Common myeloid progenitor, CD34-positive (primary cell): ENCODE data around the gene SCD5.

ENCODE experiments used
- CTCF ChIA-PET: fragments of 350-600 bp; sonication (Branson Sonifier 250); formaldehyde crosslinking; loops from one replicate; lab custom pipeline; 2021; ENCODE audit warnings: antibody characterized with exemption; lab: Charles Lee
- POLR2A ChIA-PET: fragments of 350-600 bp; sonication (Branson Sonifier 250); formaldehyde crosslinking; loops from one replicate; lab custom pipeline; 2021; ENCODE audit warnings: antibody characterized with exemption; lab: Charles Lee
- DNase-seq, 3 donors: peaks; one replicate each; pipeline versions ENCODE4 v3.0.0 to v3.0.0-alpha.2; 2013
- H3K27ac ChIP-seq, 2 experiments: 1 replicate in 1 of 2; 2 replicates in 1 of 2; pipeline ENCODE4 v1.7.0; 2013; ENCODE audit warnings: inconsistent platforms in 2 of 2, low read length in 2 of 2, mild to moderate bottlenecking in 2 of 2, low read depth in 1 of 2, moderate library complexity in 1 of 2; ENCODE audit not compliant: severe bottlenecking in 2 of 2, insufficient read depth in 1 of 2, poor library complexity in 1 of 2
- H3K27me3 ChIP-seq, 5 experiments: replicated peaks in 2 of 5; 1 replicate in 3 of 5; 2 replicates in 2 of 5; pipeline versions ENCODE4 v1.6.1 to v1.7.0; 2013; ENCODE audit warnings: low read length in 4 of 5, mild to moderate bottlenecking in 2 of 5, moderate library complexity in 2 of 5, inconsistent platforms in 1 of 5; ENCODE audit not compliant: insufficient read depth in 5 of 5, control insufficient read depth in 4 of 5
- H3K36me3 ChIP-seq, 4 experiments: 1 replicate in 2 of 4; 2 replicates in 2 of 4; pipeline versions ENCODE4 v1.6.1 to v1.7.0; 2013; ENCODE audit warnings: low read length in 3 of 4, control low read depth in 1 of 4, mild to moderate bottlenecking in 1 of 4; ENCODE audit not compliant: control insufficient read depth in 4 of 4, insufficient read depth in 4 of 4
- H3K4me1 ChIP-seq, 4 experiments: 1 replicate in 3 of 4; 2 replicates in 1 of 4; pipeline versions ENCODE4 v1.6.1 to v1.7.1; 2013; ENCODE audit warnings: low read length in 3 of 4, mild to moderate bottlenecking in 3 of 4, control low read depth in 1 of 4, inconsistent platforms in 1 of 4, moderate library complexity in 1 of 4; ENCODE audit not compliant: control insufficient read depth in 4 of 4, insufficient read depth in 4 of 4; ENCODE audit errors: control extremely low read depth in 1 of 4
- H3K4me3 ChIP-seq, 7 experiments: 1 replicate in 4 of 7; 2 replicates in 3 of 7; pipeline versions ENCODE4 v1.5.1 to v1.7.0; 2013; ENCODE audit warnings: mild to moderate bottlenecking in 7 of 7, low read length in 6 of 7, moderate library complexity in 6 of 7, inconsistent platforms in 2 of 7, low read depth in 2 of 7, control low read depth in 1 of 7; ENCODE audit not compliant: insufficient read depth in 4 of 7, control insufficient read depth in 1 of 7; ENCODE audit errors: extremely low read depth in 1 of 7
- H3K9me3 ChIP-seq, 5 experiments: 1 replicate in 4 of 5; 2 replicates in 1 of 5; pipeline versions ENCODE4 v1.6.1 to v1.7.1; 2013; ENCODE audit warnings: low read length in 4 of 5, mild to moderate bottlenecking in 2 of 5, inconsistent platforms in 1 of 5, low read depth in 1 of 5, moderate library complexity in 1 of 5; ENCODE audit not compliant: control insufficient read depth in 4 of 5, insufficient read depth in 2 of 5; ENCODE audit errors: control extremely low read depth in 1 of 5
- WGBS: methylation state at CpG from one replicate; pipeline ENCODE4 v1.1.5; 2013; ENCODE audit not compliant: insufficient coverage; 5-methylcytosine and 5-hydroxymethylcytosine counted together

SCD5 gene

DNA sequence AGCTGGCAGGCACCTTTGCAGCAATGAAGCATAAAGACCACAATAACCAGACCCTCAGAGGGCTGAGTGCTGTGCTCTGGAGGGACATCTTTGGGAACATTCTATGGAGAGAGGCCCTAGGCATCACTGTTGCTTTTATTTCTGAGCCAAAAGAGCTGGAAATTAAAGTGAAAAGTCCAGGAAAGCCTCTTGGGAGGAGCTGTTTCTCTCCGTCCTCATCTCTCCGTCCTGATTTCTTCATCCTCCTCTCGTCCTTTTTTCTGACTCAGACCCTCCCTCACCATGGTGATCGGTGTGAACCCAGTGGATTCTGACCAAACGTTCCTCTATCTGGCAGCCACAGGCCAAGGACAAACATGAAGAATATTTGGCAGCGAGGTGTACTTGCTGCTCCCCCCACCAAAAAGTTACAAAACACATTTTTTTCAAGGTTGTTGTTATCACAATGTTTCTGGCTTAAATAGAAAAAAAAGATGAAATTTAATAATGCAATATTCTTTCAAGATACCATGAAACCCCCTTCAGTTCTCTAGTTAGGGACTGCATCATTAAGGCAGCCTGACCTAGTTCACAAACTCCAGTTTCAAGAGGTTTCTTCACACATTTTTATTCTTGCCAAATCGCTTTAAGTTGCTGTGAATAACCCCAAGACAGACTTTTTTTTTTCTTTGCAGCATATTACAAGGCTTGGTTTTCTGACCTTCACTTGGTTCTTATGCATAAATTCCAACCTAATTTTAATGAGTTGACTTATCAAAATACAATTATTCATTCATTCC is 80.2 kb downstream of the SCD5 start:
- POLR2A ChIA-PET, result no interaction called here
- DNase-seq, result no peak
- Histone ChIP-seq H3K27me3 (no peaks in the 10 kb centered on the region), H3K4me1 (no peaks in the 10 kb centered on the region), H3K36me3 (no peaks in the 10 kb centered on the region), H3K4me3 (no peak overlapping the region), H3K9me3 (no peaks in the 10 kb centered on the region), H3K27ac (no peak overlapping the region)
- CTCF ChIA-PET, result interaction anchor here (1.5 kb wide), 1 partner anchor 11 kb away, joined by 3 read pairs; no protein-coding TSS in a partner anchor
- WGBS, result 96% methylated on average over 5 of the region's 7 CpGs

DNA sequence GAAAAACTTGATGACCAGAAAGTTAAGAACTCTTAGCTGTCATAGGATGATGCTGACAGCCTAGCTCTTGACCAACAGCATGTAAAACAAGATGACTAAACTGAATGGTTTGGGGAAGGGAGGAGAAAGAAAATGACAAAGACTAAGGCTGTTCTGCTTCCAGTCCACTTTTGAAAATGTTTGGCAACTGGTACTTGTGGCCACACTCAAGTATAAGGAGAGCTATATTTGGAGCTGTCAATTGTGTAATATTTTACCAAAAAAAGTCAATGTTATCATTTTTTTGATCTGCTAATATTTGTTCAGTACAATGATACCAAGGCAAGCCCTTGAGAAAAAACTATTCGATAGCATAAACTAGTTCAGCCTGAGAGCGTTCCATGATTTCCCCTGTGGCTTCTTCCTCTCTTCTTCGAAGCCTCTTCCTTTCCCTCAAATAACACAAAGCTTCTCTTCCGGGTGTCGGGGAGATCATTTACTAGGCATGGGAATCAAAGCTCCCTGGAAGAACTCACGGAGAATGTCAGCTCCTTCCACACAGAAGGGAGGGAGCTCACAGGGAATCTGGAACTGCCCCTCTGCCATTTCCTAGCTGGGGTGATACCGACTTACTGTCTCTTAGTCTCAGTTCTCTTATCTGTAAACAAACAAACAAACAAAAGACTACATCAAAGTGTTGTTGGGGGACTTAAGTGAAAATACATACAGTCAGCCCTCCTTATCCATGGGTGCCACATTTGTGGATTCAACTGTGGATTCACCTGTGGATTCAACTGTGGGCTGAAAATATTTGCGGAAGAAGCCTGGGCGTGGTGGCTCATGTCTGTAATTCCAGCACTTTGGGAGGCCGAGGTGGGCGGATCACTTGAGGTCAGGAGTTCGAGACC is 82.6 kb downstream of the SCD5 start:
- Histone ChIP-seq H3K4me3 (no peak overlapping the region), H3K27ac (no peak overlapping the region), H3K36me3 (no peaks in the 10 kb centered on the region), H3K4me1 (no peaks in the 10 kb centered on the region), H3K9me3 (no peaks in the 10 kb centered on the region), H3K27me3 (no peaks in the 10 kb centered on the region)
- 93% methylated on average over 9 of the region's 12 CpGs for WGBS
- ChIA-PET CTCF (interaction anchor here (1.2 to 1.6 kb wide), 2 partner anchors 18 to 154 kb away, joined by 3 to 6 read pairs; no protein-coding TSS in a partner anchor), POLR2A (no interaction called here)
- DNase-seq, result no peak

DNA sequence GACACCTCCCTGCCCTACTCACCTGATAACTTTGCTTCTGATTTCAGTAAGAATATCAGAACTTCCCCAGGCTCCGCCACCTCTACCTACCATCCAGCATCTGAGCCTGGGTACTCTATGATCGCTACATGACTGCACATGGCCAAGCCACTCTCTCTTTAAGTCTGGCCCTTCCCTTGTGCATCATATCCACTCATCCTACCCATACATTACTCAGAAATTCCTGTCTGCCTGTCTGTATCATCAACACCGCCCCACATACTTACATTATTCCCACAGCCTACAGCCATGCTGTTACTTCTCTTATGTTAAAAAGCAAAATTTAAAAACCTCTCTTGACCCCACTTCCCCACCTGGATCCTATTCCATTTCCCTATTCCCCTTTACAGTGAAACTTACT is 84.7 kb downstream of the SCD5 start:
- 94% methylated on average over 3 of the region's 3 CpGs for WGBS
- CTCF ChIA-PET, result interaction anchor here (0.5 kb wide), 1 partner anchor 9 kb away, joined by 5 read pairs; no protein-coding TSS in a partner anchor
- Histone ChIP-seq H3K4me1 (no peaks in the 10 kb centered on the region), H3K36me3 (no peaks in the 10 kb centered on the region), H3K27me3 (no peaks in the 10 kb centered on the region), H3K27ac (no peak overlapping the region), H3K4me3 (no peak overlapping the region), H3K9me3 (no peaks in the 10 kb centered on the region)
- no peak for DNase-seq
- POLR2A ChIA-PET, result no interaction called here

DNA sequence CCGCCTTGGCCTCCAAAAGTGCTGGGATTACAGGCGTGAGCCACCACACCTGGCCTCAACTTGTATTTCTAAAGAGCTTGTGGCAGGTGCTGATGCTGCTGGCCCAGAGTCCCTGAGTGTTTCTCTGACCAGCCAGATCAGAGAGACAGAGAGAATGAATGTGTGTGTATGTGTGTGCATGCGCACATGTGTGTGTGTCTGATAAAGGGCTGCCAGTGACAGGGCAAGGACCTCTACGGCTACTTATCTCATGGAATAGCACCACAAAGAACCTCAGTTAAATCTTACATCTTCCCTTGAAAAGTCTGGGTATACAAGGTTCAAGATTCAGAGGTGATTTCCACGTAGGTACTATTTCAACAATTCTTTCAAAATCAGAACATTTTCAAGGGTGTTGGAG is 86.0 kb downstream of the SCD5 start:
- no peak overlapping the region for H3K4me3 ChIP-seq
- 97% methylated on average over 3 of the region's 5 CpGs for WGBS
- POLR2A ChIA-PET, result no interaction called here
- H3K4me1 ChIP-seq, result no peaks in the 10 kb centered on the region
- no peak overlapping the region for H3K27ac ChIP-seq
- DNase-seq, result peak in 2 of 3 donors; percentile 35 to 62
- no peaks in the 10 kb centered on the region for H3K27me3 ChIP-seq
- CTCF ChIA-PET, result no interaction called here
- no peaks in the 10 kb centered on the region for H3K36me3 ChIP-seq
- H3K9me3 ChIP-seq, result no peaks in the 10 kb centered on the region

DNA sequence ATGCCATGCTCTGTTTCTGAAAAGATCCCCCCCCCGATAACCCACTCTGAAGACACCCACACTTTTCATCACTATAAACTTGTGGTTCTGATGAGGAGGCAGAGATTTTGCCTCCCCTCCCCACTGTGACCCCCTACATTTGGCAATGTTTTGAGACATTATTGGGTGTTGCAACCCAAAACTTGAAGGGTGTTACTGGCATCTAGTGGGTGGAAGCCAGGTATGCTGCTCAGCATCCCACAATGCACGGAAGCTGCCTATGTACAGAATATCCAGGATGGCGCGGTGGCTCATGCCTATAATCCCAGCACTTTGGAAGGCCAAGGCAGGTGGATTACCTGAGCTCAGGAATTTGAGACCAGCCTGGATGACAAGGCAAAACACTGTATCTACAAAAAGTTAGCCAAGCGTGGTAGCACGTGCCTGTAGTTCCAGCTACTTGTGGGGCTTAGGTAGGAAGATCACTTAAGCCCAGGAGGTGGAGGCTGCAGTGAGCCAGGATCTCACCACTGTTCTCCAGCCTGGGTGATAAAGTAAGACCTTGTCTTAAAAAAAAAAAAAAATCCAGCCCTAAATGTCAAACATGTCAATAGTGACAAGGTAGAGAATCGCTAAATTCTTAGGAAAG is 87.3 kb downstream of the SCD5 start:
- Histone ChIP-seq H3K4me1 (no peaks in the 10 kb centered on the region), H3K27me3 (no peaks in the 10 kb centered on the region), H3K9me3 (no peaks in the 10 kb centered on the region), H3K27ac (no peak overlapping the region), H3K36me3 (no peaks in the 10 kb centered on the region), H3K4me3 (no peak overlapping the region)
- no peak for DNase-seq
- 100% methylated on average over 6 of the region's 7 CpGs for WGBS
- POLR2A ChIA-PET, result interaction anchor here (0.7 kb wide), 1 partner anchor 15 kb away, joined by 3 read pairs; no protein-coding TSS in a partner anchor
- CTCF ChIA-PET, result interaction anchor here (0.8 to 1.1 kb wide), 2 partner anchors 9 to 11 kb away, joined by 4 read pairs; no protein-coding TSS in a partner anchor

DNA sequence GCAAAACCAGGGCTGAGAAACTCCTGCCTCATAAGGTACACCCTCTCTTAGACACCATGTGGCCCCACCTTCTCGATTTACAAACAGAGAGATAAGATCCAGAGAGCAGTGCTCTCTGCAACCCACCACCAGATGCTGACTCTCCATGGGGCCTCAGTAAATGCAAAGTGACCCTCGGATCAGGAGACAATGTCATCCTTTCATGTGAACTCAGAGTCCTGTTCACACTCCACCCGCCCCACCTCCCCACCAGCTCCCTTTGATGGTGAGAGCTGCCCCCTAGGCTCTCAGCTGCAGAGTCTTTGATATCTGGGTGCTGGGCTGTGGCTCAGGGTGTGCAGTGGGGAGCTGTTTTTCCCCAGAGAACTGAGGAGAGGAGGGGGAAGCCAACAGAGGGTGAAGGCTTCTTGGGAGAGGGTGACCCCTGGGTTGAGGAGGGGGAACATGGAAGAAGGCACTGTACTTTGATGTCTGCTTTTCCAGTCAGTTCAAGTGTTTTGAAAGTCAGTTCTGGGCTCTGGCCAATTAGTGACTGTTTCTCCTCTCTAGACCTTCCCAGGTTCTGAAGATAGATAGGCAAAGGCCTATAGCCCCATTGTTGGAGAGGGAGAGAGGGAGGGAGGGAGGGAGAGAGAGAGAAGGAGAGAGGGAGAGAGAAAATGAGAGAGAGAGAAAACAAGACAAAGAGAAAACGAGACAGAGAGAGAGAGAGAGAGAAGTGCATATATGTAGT is 88.2 kb downstream of the SCD5 start:
- Histone ChIP-seq H3K9me3 (no peaks in the 10 kb centered on the region), H3K4me3 (no peak overlapping the region), H3K36me3 (no peaks in the 10 kb centered on the region), H3K27me3 (no peaks in the 10 kb centered on the region), H3K4me1 (no peaks in the 10 kb centered on the region), H3K27ac (no peak overlapping the region)
- CTCF ChIA-PET, result no interaction called here
- POLR2A ChIA-PET, result interaction anchor here (0.5 kb wide), 1 partner anchor 194 kb away, joined by 3 read pairs; no protein-coding TSS in a partner anchor
- WGBS, result 85% methylated on average over 3 of the region's 4 CpGs
- DNase-seq, result no peak
